ENCODE data around the gene FAM217A. TPM values are rescaled to one million over a fixed set of nuclear protein-coding genes. Genes with fewer than 3 reads are reported as not detected.

The FAM217A gene
- total RNA-seq, 1 donor from 2014 or later: not detected

GRCh38 chr6:4030669-4031068 lies 48.3 kb downstream of the FAM217A start:
- no peak for DNase-seq (ENCODE audit: low spot score)
- no peak for ATAC-seq
- intact Hi-C loops (cut with DNase I): no loop called here

GRCh38 chr6:4029687-4030086 lies 49.2 kb downstream of the FAM217A start:
- ATAC-seq (no peak), DNase-seq (ENCODE audit: low spot score) (no peak)
- intact Hi-C loops (cut with DNase I): no loop called here

DNA sequence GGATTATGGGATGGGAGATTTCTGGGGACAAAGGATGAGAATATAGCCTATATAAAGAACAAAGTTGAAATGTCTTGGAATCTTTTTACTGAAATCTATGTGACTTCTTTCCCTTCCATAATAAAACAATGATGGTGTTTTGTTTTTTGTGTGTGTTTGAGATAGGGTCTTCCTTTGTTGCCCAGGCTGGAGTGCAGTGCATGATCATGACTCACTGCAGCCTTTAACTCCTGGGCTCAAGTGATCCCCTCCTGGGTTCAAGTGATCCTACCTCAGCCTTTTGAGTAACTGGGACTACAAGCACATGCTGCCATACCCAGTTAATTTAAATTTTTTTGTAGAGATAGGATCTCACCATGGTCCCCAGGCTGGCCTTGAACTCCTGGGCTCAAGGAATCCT lies 50.9 kb downstream of the FAM217A start:
- intact Hi-C loops (cut with DNase I): no loop called here
- no peak for DNase-seq (ENCODE audit: low spot score)
- no peak for ATAC-seq

- ATAC-seq (no peak), DNase-seq (ENCODE audit: low spot score) (no peak)
- intact Hi-C loops (cut with DNase I): no loop called here
These were observed 53.3 kb downstream of the FAM217A start for GRCh38 chr6:4025681-4026080.

DNA sequence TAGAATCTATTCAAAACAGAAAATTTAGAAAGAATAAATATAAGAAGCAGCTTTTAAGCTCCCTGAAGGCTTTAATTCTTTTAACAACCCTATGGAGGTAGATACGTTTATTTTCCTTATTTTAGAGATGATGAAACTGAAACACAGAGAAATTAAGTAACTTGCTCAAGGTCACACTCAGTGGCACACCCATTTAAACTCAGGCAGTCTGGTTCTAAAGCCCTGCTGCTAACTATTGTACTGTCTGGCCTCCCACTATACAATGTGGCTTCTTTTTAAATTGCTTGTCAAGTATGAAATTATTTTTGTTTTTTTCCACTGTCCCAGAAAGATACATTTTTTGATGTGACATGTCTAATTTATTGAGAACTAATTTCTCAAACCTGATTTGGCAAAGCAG lies 55.7 kb downstream of the FAM217A start:
- intact Hi-C loops (cut with DNase I): no loop called here
- ATAC-seq (no peak), DNase-seq (ENCODE audit: low spot score) (no peak)

GRCh38 chr6:4021854-4022695 lies 56.9 kb downstream of the FAM217A start:
- intact Hi-C loops (cut with DNase I): no loop called here
- no peak for ATAC-seq
- DNase-seq (ENCODE audit: low spot score): no peak

GRCh38 chr6:4021133-4021853 lies 57.6 kb downstream of the FAM217A start:
- intact Hi-C loops (cut with DNase I): no loop called here
- peak; percentile 93 for ATAC-seq
- DNase-seq (ENCODE audit: low spot score): peak; percentile 96

GRCh38 chr6:4020822-4021132 lies 58.2 kb downstream of the FAM217A start:
- intact Hi-C loops (cut with DNase I): no loop called here
- ATAC-seq (no peak), DNase-seq (ENCODE audit: low spot score) (no peak)

GRCh38 chr6:4018924-4019236 lies 60.1 kb downstream of the FAM217A start:
- DNase-seq (ENCODE audit: low spot score) (no peak), ATAC-seq (no peak)
- intact Hi-C loops (cut with DNase I): no loop called here

Other genes starting within 250 kb of the FAM217A start
- gene FAM50B, start 229.8 kb downstream of the FAM217A start, total RNA-seq: 9.6 TPM
- 43.5 TPM for gene ECI2, start 56.4 kb upstream of the FAM217A start, total RNA-seq

Data from sciatic nerve (tissue), 2 donors.